ENCODE data around the gene KRT9. TPM values are rescaled to one million over a fixed set of nuclear protein-coding genes. Genes with fewer than 3 reads are reported as not detected.

KRT9 gene
- total RNA-seq, 1 experiment from 2014 or later = not detected

- Histone ChIP-seq H3K9ac (ENCODE audit: low read length) (no peak overlapping the region), H3K27me3 (ENCODE audit: low read length) (no peaks in the 10 kb centered on the region), H3K9me3 (ENCODE audit: low read length) (no peaks in the 10 kb centered on the region), H3K79me2 (ENCODE audit: low read length) (peaks cover 27% of the 10 kb centered on the region), H3K4me1 (ENCODE audit: insufficient read depth, low read length) (peaks cover 48% of the 10 kb centered on the region), H3K27ac (ENCODE audit: low read length) (no peak overlapping the region), H2AFZ (ENCODE audit: low read length) (no peak overlapping the region), H4K20me1 (ENCODE audit: low read length) (peaks cover 11% of the 10 kb centered on the region), H3K36me3 (ENCODE audit: low read depth, low read length) (peaks cover 10% of the 10 kb centered on the region), H3F3A (ENCODE audit: low read length, unreplicated experiment) (peaks cover 9% of the 10 kb centered on the region), H3K9me2 (replicated peaks; ENCODE audit: low read length) (no peaks in the 10 kb centered on the region), H3K4me2 (ENCODE audit: low read length) (no peak overlapping the region), H3K4me3 (ENCODE audit: low read length) (no peak overlapping the region)
- ChIA-PET CTCF (no interaction called here), POLR2A (ENCODE audit: unreplicated experiment) (no interaction called here)
- ATAC-seq (no peak), DNase-seq (no peak)
- intact Hi-C loops (cut with micrococcal nuclease) = no loop called here
- no TSS peak for BruUV-seq (replicated peaks)
- no peak for TF ChIP-seq CTCF (conservative IDR thresholded peaks at IDR 0.05; ENCODE audit: low read depth, low read length)
- TF ChIP-seq EZH2 (IDR thresholded peaks at IDR 0.05; ENCODE audit: low read length, unreplicated experiment) = no peak
- no peak for TF ChIP-seq EZH2phosphoT487 (IDR thresholded peaks at IDR 0.05; ENCODE audit: borderline replicate concordance, low read length)
Measured at GRCh38 chr17:41531993-41532392, 39.9 kb downstream of the KRT9 start.

- H3K4me1 ChIP-seq (ENCODE audit: insufficient read depth, low read length) = peaks cover 32% of the 10 kb centered on the region
- H4K20me1 ChIP-seq (ENCODE audit: low read length) = peaks cover 17% of the 10 kb centered on the region
- TSS peak; percentile 28 for BruUV-seq (replicated peaks)
- peaks cover 43% of the 10 kb centered on the region for H3K79me2 ChIP-seq (ENCODE audit: low read length)
- DNase-seq (peak; percentile 94), ATAC-seq (peak; percentile 62)
- H3K36me3 ChIP-seq (ENCODE audit: low read depth, low read length) = peaks cover 17% of the 10 kb centered on the region
- TF ChIP-seq EZH2phosphoT487 (IDR thresholded peaks at IDR 0.05; ENCODE audit: borderline replicate concordance, low read length) = no peak
- intact Hi-C loops (cut with micrococcal nuclease) = loop anchor here (1.0 kb wide), 1 partner anchor 18 kb away; no protein-coding TSS in a partner anchor
- no peaks in the 10 kb centered on the region for H3K9me2 ChIP-seq (replicated peaks; ENCODE audit: low read length)
- H3F3A ChIP-seq (ENCODE audit: low read length, unreplicated experiment) = peaks cover 12% of the 10 kb centered on the region
- peak overlapping the region; percentile 97 for H3K27ac ChIP-seq (ENCODE audit: low read length)
- peak overlapping the region; percentile 90; the same call in 1 of the 2 replicates for H3K4me3 ChIP-seq (ENCODE audit: low read length)
- no peaks in the 10 kb centered on the region for H3K9me3 ChIP-seq (ENCODE audit: low read length)
- ChIA-PET CTCF (interaction anchor here (0.6 to 3.5 kb wide), 2 partner anchors 18 to 20 kb away, joined by 3 to 22 read pairs; no protein-coding TSS in a partner anchor), POLR2A (ENCODE audit: unreplicated experiment) (interaction anchor here (0.5 to 0.7 kb wide), 2 partner anchors 10 to 24 kb away, joined by 3 to 4 read pairs; no protein-coding TSS in a partner anchor)
- no peak overlapping the region for H2AFZ ChIP-seq (ENCODE audit: low read length)
- peak overlapping the region; percentile 97 for H3K9ac ChIP-seq (ENCODE audit: low read length)
- H3K27me3 ChIP-seq (ENCODE audit: low read length) = no peaks in the 10 kb centered on the region
- H3K4me2 ChIP-seq (ENCODE audit: low read length) = peak overlapping the region; percentile 94
Measured at GRCh38 chr17:41530062-41531048, 41.5 kb downstream of the KRT9 start.

GRCh38 chr17:41529491-41529915, 42.4 kb downstream of the KRT9 start:
- POLR2A ChIA-PET (ENCODE audit: unreplicated experiment) = interaction anchor here (0.6 to 0.7 kb wide), 2 partner anchors 11 to 316 kb away, joined by 3 to 4 read pairs; no protein-coding TSS in a partner anchor
- Histone ChIP-seq H3K27me3 (ENCODE audit: low read length) (no peaks in the 10 kb centered on the region), H2AFZ (ENCODE audit: low read length) (no peak overlapping the region), H3K4me2 (ENCODE audit: low read length) (peak overlapping the region; percentile 94), H3K27ac (ENCODE audit: low read length) (peak overlapping the region; percentile 97), H3K4me3 (ENCODE audit: low read length) (peak overlapping the region; percentile 90), H3K9me3 (ENCODE audit: low read length) (no peaks in the 10 kb centered on the region), H4K20me1 (ENCODE audit: low read length) (peaks cover 17% of the 10 kb centered on the region), H3K36me3 (ENCODE audit: low read depth, low read length) (peaks cover 20% of the 10 kb centered on the region), H3F3A (ENCODE audit: low read length, unreplicated experiment) (peaks cover 12% of the 10 kb centered on the region), H3K9ac (ENCODE audit: low read length) (peak overlapping the region; percentile 97), H3K9me2 (replicated peaks; ENCODE audit: low read length) (no peaks in the 10 kb centered on the region), H3K4me1 (ENCODE audit: insufficient read depth, low read length) (peaks cover 35% of the 10 kb centered on the region), H3K79me2 (ENCODE audit: low read length) (peaks cover 48% of the 10 kb centered on the region)
- no TSS peak for BruUV-seq (replicated peaks)
- ATAC-seq (no peak), DNase-seq (no peak)
- CTCF ChIA-PET = interaction anchor here (3.5 kb wide), 1 partner anchor 19 kb away, joined by 22 read pairs; no protein-coding TSS in a partner anchor
- intact Hi-C loops (cut with micrococcal nuclease) = loop anchor here (10.0 kb wide), 1 partner anchor 125 kb away; no protein-coding TSS in a partner anchor
- TF ChIP-seq EZH2 (IDR thresholded peaks at IDR 0.05; ENCODE audit: low read length, unreplicated experiment) (no peak), EZH2phosphoT487 (IDR thresholded peaks at IDR 0.05; ENCODE audit: borderline replicate concordance, low read length) (no peak), CTCF (conservative IDR thresholded peaks at IDR 0.05; ENCODE audit: low read depth, low read length) (no peak)
